HG03159 (cell line): Measurements from ENCODE around the gene GCN1.

Experiments used
- ATAC-seq: cut with Tn5 transposase; IDR thresholded peaks from one replicate; pipeline ENCODE4 v1.9.1; 2021; ENCODE audit warnings: mild to moderate bottlenecking, moderate library complexity; ENCODE audit not compliant: unreplicated experiment

The GCN1 gene

GRCh38 chr12:120077260-120077659, 117.3 kb downstream of the GCN1 start:
- ATAC-seq: no peak
